Nephron (organoid): ENCODE measurements around the gene DMWD.
A peak's percentile ranks its signal among the peaks of the same experiment; 100 is the strongest.

Experiments used
- H3K27ac Mint-ChIP-seq, 3 experiments: 2 replicates each; pipeline ENCODE4 v1.8.0; 2020; ENCODE audit warnings: mixed read lengths in 3 of 3, mild to moderate bottlenecking in 2 of 3, moderate library complexity in 1 of 3
- H3K27me3 Mint-ChIP-seq: 2 replicates; pipeline ENCODE4 v1.8.0; 2021; ENCODE audit warnings: low read depth, mild to moderate bottlenecking, moderate library complexity, mixed read lengths
- H3K36me3 Mint-ChIP-seq: 2 replicates; pipeline ENCODE4 v1.8.0; 2020; ENCODE audit warnings: low read depth, mixed read lengths
- H3K4me1 Mint-ChIP-seq: 2 replicates; pipeline ENCODE4 v1.8.0; 2020; ENCODE audit warnings: mixed read lengths
- H3K4me3 Mint-ChIP-seq, 3 experiments: 2 replicates each; pipeline ENCODE4 v1.8.0; 2020; ENCODE audit warnings: mild to moderate bottlenecking in 3 of 3, mixed read lengths in 3 of 3, moderate library complexity in 2 of 3
- H3K9me3 Mint-ChIP-seq: 2 replicates; pipeline ENCODE4 v1.8.0; 2020; ENCODE audit warnings: mixed read lengths
- TF ChIP-seq, protein P1 (sequence below), 3 experiments: fragments of 200-600 bp; sonication (generic); IDR thresholded peaks; one replicate each; pipeline ENCODE4 v1.5.0; 2021; ENCODE audit warnings: antibody characterized with exemption in 3 of 3; ENCODE audit not compliant: unreplicated experiment in 3 of 3

DMWD gene

DNA sequence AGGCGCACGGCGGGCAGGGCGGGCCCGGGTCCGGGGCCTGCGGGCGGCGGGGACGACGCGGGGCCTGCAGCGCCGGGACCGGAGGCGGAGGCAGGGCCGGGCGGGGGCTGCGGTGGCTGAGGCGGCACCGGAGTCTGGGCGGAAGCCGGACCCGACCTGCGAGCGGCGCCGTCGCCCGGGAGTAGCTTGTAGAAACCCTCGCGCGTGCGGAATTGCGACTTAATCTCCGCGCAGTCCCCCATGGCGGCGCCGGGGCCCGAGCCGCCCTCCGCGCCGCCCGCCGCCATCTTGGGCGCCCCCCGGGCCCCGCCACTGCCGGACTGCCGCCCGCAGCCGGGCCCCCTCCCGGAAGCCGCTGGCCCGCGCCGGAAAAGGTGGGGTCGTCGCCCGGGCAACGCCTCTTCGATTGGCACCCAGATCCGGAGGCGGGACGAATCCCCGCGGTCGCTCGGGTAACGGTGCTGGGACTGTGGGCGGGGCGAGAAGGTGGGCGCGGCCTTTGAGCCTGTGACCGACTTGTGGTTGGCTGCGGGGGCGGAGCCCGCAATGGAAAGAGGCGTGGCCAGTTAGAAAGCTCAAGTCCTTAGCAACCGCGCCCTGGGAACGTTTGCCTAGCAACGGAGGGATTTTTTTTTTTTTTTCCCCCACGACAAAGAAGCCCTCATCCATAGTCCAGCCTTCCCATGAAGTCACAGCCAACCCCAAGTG lies at the start of gene DMWD:
DMWD (minus strand) TSS at position 376 of the 708 bp plus-strand sequence; CDS start at position 287, 89 bp downstream.
- Mint-ChIP-seq H3K4me3 (peak within 1 kb of the TSS; percentile 94 to 98 (median 96)), H3K27ac (peak within 1 kb of the TSS; percentile 73 to 84 (median 79)), H3K36me3 (peaks cover 29% of the 10 kb centered on the region), H3K27me3 (peaks cover 4% of the 10 kb centered on the region), H3K4me1 (peaks cover 41% of the 10 kb centered on the region), H3K9me3 (no peaks in the 10 kb centered on the region)
- TF ChIP-seq, protein P1, sequence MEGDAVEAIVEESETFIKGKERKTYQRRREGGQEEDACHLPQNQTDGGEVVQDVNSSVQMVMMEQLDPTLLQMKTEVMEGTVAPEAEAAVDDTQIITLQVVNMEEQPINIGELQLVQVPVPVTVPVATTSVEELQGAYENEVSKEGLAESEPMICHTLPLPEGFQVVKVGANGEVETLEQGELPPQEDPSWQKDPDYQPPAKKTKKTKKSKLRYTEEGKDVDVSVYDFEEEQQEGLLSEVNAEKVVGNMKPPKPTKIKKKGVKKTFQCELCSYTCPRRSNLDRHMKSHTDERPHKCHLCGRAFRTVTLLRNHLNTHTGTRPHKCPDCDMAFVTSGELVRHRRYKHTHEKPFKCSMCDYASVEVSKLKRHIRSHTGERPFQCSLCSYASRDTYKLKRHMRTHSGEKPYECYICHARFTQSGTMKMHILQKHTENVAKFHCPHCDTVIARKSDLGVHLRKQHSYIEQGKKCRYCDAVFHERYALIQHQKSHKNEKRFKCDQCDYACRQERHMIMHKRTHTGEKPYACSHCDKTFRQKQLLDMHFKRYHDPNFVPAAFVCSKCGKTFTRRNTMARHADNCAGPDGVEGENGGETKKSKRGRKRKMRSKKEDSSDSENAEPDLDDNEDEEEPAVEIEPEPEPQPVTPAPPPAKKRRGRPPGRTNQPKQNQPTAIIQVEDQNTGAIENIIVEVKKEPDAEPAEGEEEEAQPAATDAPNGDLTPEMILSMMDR (IDR thresholded peaks at IDR 0.05; ENCODE audit: unreplicated experiment in 3 of 3), result no peak

DNA sequence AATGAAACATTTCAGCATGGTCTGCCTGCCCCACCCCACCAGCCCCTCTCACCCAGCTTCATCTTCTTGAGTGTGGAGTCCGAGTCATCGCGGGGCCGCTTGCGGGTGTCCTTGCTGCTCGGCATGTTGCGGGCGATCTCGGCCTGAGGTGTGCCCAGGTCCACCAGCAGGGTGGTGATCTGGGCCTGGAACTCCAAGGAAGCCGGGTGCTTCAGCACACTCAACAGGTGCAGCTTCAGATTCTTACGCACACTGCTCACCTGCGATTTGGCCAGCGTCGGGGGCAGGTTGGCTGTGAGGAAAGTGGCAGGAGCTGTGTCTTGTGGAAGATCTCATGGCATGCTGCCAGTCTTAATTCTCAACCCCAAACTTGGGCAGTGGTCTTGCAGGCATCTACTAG lies 49.6 kb upstream of the DMWD start:
- Mint-ChIP-seq H3K27me3 (no peaks in the 10 kb centered on the region), H3K36me3 (peaks cover 82% of the 10 kb centered on the region), H3K4me1 (no peaks in the 10 kb centered on the region), H3K4me3 (no peak overlapping the region), H3K27ac (no peak overlapping the region), H3K9me3 (no peaks in the 10 kb centered on the region)
- TF ChIP-seq, protein P1 (IDR thresholded peaks at IDR 0.05; ENCODE audit: unreplicated experiment in 3 of 3), result no peak

DNA sequence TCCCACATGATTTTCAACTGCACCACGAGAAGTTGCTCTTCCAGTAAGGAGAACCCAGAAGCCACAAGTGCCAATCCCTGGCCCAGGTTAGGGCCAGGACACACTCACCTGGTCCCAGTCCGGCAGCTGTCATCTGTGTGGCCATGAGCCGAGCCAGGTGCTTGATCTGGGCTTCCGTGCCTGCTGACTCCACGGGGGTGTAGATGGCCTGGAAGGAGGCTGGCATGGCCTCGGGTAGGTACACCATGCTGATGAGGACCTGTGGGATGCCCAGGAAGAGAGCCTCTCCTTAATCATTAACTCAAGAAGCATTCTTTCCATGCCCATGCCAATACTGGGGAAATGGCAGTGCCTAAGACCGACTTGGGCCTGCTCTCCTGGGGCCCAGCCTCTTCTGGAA lies 42.3 kb upstream of the DMWD start:
- no peaks in the 10 kb centered on the region for H3K27me3 Mint-ChIP-seq
- H3K4me3 Mint-ChIP-seq, result no peak overlapping the region
- H3K4me1 Mint-ChIP-seq, result no peaks in the 10 kb centered on the region
- H3K27ac Mint-ChIP-seq, result no peak overlapping the region
- H3K9me3 Mint-ChIP-seq, result no peaks in the 10 kb centered on the region
- peaks cover 75% of the 10 kb centered on the region for H3K36me3 Mint-ChIP-seq
- TF ChIP-seq, protein P1 (IDR thresholded peaks at IDR 0.05; ENCODE audit: unreplicated experiment in 3 of 3), result no peak

DNA sequence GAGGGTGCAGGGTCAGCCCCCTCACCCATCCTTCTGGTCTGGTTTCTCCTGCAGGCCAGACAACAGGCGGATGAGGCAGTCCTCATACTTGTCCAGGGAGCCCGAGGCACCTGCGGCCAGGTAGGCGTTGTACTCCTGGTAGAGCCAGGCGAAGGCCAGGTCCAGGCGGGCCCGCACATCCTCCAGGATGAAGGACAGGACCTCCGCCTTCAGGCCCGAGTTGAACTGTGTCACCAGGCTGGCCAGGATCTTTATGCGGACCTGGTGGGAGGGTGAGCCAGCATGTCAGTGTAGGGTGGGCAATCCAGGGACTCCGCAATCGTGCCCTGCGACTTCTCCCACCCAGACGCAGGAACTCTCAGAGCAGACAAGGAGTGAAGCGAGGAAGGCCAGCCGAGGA lies 36.3 kb upstream of the DMWD start:
- no peak overlapping the region for H3K27ac Mint-ChIP-seq
- H3K4me3 Mint-ChIP-seq, result no peak overlapping the region
- no peaks in the 10 kb centered on the region for H3K9me3 Mint-ChIP-seq
- H3K36me3 Mint-ChIP-seq, result peaks cover 64% of the 10 kb centered on the region
- peaks cover 5% of the 10 kb centered on the region for H3K4me1 Mint-ChIP-seq
- no peaks in the 10 kb centered on the region for H3K27me3 Mint-ChIP-seq
- TF ChIP-seq, protein P1 (IDR thresholded peaks at IDR 0.05; ENCODE audit: unreplicated experiment in 3 of 3), result no peak

DNA sequence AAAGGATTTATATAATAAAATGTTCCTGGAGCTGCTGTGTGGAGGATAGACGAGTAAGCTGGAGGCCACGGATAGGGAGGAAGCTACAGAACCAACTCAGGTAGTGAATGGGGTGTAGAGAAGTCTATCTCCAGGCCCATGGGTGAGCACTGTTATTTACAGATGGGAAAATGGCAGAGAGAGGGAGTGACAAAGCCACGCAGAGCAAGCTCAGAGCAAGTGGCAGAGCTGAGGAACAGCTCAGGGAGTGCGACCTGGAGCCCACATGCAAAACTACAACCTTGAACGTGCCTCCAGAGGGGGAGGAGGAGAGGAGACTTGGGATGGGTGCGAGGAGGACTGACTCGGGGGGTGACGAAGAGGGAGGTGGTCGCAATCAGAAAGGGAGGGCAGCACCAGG lies 35.9 kb upstream of the DMWD start:
- Mint-ChIP-seq H3K4me3 (no peak overlapping the region), H3K36me3 (peaks cover 62% of the 10 kb centered on the region), H3K27me3 (no peaks in the 10 kb centered on the region), H3K9me3 (no peaks in the 10 kb centered on the region), H3K27ac (no peak overlapping the region), H3K4me1 (peaks cover 5% of the 10 kb centered on the region)
- TF ChIP-seq, protein P1 (IDR thresholded peaks at IDR 0.05; ENCODE audit: unreplicated experiment in 3 of 3), result no peak
